HG03460 (cell line): ENCODE results near the gene LHPP.

ENCODE experiments used
- ATAC-seq: cut with Tn5 transposase; IDR thresholded peaks from one replicate; pipeline ENCODE4 v1.9.1; 2021; ENCODE audit not compliant: unreplicated experiment

The LHPP gene

DNA sequence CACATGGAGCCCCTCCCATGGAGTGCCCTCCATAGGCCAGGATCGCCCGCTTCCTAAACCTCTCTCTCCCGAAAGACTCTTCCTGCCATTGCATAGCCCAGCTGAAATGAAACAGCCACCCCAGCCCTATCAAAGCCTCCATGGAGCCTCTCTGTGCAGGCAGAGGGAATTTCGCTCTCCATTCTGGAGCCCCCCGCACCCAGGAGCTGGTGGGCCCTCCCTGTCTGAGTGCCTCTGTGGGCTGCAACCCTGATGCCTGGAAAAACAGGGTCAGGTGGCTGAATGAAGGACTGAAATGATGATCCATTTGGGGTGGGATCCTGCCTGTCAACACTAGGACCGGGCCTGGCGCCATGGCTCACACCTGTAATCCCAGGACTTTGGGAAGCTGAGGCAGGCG lies 176.1 kb downstream of the LHPP start:
- no peak for ATAC-seq

DNA sequence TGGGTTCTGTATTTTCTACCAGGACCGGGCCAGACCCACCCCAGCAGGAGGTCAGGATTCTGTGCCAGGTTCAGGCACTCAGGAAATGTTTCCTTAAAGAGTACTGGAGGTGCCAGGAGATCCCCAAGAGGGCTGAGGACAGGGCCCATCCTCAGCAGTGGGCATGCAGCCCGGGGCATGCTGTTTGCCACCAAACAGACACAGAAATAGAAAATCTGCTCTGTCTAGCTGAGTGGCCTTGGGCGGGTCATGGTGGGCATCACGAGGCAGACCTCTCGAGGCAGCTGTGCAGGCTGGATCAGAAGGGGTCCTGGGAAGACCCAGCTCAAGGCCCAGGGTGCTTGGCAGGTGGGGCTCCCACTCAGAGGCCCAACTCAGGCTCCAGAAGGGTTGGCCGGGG lies 177.6 kb downstream of the LHPP start:
- ATAC-seq = no peak

- ATAC-seq = no peak
Observed at GRCh38 chr10:124639646-124640045, 178.0 kb downstream of the LHPP start.

- ATAC-seq = no peak
Observed at GRCh38 chr10:124640056-124640455, 178.4 kb downstream of the LHPP start.

DNA sequence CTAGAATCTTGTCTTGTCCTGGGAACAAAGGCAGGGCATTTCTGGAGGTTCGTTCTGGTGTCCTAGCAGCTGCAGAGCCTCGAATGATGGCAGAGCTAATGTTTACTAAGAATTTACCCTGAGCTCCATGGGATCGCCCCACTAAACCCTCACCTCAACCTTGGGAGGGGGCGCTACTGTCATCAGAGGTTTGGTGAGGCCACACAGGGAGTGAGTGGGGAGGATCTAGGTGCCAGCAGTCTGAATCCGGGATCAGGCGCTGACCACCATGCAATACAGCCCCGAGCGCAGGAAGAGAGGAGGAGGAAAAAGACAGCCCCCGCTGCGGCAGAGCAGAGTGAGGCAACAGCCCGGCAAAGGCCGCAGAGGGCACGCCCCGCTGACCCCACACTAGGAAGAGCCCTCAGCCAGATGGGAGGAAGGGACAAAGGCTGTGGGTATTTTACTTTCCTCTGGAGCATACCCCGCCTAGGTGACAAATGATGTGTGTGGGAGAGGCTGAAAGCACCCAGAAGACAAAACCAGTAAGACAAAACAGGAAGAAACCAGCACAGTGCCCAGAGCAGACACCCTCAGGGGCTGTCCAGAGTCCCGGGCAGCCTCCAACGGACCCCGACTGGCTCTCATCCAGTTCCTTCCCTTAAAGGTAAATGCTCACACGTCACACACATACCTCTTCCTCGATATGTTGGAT lies 179.1 kb downstream of the LHPP start:
- peak; percentile 51 for ATAC-seq

DNA sequence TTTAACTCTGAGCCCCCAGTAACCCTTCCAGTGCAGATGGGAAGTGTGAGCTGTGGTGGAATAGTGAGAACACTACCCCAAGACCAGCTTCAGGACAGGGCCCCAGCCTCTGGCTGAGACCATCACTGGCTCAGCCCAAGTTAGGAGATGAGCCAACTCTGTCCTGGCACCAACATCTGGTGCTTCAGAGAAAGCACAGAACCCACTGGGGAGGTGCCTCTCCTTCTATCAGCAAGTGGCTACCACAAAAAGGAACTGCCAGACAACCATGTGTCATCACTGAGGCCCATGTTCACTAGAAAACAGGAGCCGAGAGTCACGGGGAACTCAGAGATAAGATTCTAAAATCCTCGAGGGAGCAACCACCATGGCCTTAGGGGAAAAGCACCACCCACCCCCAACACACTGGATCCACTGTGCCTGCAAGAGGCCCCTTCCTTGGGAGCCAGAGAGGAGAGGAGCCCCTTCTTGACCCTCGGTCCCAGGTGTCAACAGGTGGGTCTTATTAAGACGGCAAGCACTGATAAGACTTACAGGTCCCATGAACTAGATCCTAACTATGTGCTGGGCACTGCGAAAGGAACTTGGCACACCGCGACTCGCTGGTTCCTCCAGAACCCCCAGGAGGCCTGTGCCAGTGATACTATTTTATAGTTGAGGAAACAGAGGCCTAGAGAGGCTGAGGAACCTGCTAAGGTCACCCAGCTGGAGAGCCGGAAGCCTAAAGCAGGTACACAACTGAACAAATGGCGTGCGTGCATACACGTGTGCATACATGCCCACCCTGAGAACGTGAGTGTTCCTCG lies 179.9 kb downstream of the LHPP start:
- ATAC-seq = peak; percentile 60

DNA sequence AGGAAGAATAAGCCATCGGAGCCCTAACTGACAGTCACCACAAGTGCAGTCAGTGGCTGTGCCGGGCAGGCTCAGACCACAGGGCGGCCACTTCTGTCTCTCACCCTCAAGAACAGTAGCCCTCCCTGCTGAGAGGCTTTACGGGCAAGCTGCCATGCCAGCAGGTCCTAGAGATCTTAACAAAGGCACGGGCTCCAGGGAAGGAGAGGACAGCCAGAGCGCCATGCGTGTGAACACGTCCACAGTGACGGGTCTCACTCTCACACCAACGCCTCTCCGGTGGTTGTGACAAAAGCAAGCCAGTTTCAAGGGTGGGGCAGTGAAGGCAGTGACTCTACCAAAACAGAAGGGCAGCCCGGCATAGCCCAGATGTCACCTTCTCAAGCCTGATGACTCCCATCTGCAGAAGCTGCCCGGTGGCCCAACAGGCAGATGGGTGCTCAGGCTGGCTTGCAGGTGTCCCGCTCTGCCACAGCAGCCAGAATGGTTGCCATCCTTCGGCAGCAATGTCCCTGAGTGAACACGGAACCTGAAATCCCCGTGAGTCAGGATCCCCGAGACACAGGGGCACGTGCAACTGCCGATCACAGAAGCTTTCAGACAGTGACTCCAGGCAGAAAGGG lies 180.6 kb downstream of the LHPP start:
- ATAC-seq = no peak

DNA sequence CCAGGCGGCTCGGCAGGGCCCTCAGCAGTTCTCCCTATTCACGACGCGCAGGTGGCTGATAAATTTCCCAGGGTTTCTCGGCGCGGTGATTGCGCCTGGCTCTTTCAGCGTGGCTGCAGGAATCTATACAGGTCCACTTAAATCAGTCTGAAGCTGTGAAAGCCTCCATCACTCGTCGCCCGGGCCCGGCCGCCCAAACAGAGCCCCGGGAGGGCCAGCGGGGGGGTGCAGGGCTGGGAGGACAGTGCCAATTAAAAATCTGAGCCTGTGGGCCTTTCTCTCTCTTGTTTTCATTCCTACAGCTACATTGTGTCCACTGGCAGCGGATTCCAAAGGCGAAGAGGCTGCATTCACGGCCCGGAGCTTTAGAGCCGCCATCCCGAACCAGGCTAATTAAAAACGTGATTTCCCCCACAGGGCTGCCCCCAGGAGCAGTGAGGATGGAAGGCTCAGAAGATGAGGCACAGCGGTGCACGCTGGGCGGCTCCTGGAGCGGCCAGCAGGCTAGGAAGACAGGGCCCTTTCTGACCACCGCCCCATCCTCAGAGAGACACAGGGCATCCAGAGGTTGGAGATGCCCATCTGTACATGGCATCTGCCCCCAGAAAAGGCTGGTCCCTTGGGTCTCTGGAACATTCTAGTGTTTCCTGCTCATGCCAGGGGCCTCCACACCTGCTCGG lies 181.8 kb downstream of the LHPP start:
- ATAC-seq = no peak

GRCh38 chr10:124644236-124644635 lies 182.6 kb downstream of the LHPP start:
- no peak for ATAC-seq

DNA sequence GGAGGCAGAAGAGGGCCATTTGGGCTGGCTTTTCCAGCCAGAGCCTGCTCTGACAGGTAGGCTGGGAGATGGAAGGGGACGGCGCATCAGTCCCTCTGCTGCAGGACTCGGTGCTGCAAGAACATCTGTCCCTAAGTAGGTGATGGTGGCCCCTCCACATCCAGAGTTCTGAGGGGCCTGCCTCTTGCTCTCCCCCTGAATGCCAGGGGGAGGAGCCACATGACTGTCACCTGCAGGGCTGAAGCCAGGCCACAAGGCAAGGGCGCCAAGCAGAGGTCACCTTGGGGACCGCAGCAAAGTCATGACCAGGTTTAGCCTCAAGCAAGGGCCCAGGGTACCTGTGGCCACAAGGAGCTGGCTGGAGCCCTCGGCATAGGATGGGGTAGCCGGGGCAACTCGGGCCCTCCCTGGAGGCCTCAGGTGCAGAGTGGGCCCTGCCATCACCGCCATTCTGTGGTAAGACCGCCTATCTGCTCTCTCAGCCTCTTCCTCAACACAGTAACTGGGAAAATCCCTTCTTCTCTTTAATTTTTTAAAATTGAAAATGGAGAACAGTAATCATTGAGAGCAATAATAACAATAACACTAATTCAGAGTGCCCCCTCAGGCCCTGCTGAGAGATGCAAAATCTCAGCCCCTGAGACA lies 183.3 kb downstream of the LHPP start:
- ATAC-seq = no peak

- no peak for ATAC-seq
Observed at GRCh38 chr10:124645467-124646095, 184.0 kb downstream of the LHPP start.

- ATAC-seq = no peak
Observed at GRCh38 chr10:124646483-124647352, 185.1 kb downstream of the LHPP start.

DNA sequence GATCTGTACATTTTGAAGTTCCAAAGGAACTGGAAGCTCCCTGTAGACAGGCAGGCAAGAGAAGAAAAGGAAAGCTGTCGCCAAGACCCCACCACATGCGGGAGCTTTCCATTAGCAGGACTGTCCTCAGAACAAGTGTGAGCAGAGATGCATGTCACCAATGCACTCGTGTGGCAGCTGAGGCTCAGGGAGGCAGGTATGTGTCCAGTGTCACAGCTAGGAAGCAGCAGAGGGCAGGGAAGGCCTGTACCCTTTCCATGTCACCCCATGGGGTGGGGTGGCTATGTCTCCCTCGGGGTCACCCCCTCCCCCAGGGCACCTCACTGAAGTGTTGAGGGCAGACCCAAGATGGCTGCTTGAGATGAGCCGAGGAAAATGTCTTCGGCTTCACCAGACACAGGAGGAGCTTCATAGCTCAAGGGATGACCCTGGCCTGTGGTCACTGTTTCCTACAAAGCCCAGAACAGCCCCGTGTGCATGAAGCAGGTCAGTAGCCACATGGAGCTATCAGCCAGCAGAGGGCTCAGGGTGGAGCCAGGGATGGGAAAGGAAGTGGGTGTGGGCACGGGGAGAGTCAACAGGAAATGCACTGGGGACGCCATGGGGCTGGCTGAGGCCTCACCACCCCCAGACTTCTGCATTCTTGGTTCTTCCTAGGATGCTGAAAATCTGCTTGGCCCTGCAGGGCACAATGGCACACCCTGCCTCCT lies 186.0 kb downstream of the LHPP start:
- ATAC-seq = peak; percentile 58

GRCh38 chr10:124648131-124648475 lies 186.5 kb downstream of the LHPP start:
- no peak for ATAC-seq

- no peak for ATAC-seq
Observed at GRCh38 chr10:124648738-124649137, 187.1 kb downstream of the LHPP start.

DNA sequence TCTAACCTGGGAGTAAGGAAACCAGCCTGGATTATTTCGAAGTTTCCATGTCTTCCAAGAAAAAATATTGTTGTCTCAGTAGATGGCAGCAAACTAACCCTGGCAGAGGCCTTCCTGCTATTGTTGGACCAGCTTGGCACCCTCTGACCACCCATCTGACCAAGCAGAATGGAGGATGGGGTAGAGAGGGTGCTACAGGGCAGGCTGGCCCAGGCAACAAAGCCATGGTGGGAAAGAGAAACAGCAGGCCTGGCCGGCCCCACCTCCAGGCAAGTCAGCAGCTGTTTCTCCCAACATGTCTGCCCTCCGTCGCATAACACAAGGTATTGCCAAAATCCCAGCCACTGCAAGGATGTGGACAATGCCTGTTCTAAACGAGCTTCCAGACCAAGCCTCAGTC lies 187.6 kb downstream of the LHPP start:
- no peak for ATAC-seq

DNA sequence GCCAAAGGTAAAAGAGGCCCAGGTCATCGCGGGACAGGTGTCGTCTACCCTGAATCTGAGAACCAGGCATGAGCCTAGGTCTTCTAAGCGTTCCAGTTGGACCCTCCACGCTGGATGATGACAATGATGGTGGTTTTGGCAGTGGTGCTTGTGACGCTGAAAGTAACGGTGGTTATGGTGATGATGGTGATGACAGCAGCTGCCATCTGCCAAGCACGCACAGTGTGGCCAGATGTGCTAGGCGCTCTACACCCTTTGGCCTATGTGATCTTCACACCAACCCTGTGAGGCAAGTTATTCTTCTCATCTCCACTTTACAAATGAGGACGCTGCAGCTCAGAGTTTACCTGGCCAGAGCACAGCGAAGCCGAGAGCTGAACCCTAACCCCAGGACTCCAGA lies 188.6 kb downstream of the LHPP start:
- no peak for ATAC-seq

DNA sequence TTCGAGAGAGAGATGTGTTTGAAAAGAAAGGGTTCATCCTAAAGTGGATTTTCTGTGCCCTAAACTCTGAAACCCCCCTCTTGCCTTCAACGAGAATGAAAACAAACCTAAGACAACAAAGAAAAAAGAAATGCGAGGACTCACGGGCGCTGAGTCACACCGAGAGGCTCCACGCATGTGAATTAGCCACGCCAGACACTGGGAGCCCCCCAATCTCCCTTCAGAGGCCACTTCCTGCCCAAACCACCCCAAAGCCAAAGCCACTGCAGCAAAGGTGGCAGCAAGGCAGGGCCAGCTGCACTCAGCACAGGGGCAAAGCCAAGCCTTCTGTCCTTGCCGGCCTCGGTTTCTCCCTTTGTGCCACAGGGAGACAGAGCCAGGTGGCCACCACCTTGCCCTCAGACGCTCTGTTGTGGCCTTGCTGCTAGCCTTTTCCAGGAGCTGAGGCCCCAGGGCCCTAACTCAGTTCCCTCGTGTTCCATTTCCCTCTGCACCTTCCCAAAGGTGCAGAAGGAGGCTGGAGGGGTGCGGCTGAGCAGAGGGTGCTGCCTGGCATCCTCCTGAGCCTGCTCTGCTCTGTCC lies 189.3 kb downstream of the LHPP start:
- peak; percentile 36 for ATAC-seq

DNA sequence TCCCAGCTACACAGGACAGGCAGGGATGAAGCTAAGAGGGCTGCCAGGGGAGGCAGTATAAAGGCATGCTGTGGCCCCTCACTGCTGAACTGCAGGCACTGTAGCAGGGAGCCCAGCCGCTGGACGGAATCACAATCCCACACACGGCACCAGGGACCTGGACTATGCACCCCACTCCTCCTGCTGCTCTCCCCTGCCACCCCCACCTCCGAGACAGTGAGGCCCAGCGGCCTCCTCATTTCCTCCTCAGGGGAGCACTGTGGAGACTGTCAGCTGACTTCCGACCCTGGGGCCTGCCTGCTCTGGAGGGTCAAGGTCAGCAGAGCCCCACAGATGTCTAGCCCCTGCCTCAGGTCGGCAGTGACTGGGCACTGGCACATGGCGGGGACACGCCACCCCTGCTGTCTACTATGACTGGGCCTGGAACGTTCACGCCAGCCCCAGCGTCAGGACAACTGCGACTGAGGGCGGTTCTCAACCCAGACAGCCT lies 189.8 kb downstream of the LHPP start:
- no peak for ATAC-seq
